Measurements from ENCODE around the gene JAML.

JAML gene

DNA sequence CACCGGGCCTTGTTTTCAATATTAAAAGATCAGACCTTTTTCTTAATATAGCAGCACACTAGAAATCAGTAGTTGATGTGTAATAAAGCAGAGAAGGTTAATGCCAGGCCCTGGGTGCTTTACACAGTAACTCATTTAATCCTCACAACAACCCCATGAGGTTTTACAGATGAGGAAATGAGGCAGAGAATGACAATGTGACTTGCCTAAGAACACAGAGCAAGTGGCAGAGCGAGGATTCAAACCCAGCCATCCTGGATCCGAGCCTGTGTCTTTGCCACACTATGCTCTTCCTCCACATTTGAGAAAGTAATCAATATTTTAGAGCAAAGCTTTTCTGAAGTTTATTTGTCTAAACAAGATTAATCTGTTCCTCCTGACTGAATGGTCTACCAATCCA is 7.2 kb downstream of the JAML start:
- no peak overlapping the region for H3K4me3 ChIP-seq
- H3K27ac ChIP-seq, result no peak overlapping the region
- no peak for DNase-seq (ENCODE audit: low spot score)
- TF ChIP-seq CTCF (IDR thresholded peaks at IDR 0.05), result no peak

- Histone ChIP-seq H3K27ac (no peak overlapping the region), H3K4me3 (no peak overlapping the region)
- DNase-seq (ENCODE audit: low spot score), result no peak
- TF ChIP-seq CTCF (IDR thresholded peaks at IDR 0.05), result no peak
Measured at GRCh38 chr11:118216621-118217481, 8.0 kb downstream of the JAML start.

GRCh38 chr11:118215765-118216164 is 9.0 kb downstream of the JAML start:
- Histone ChIP-seq H3K4me3 (no peak overlapping the region), H3K27ac (no peak overlapping the region)
- DNase-seq (ENCODE audit: low spot score), result no peak
- no peak for TF ChIP-seq CTCF (IDR thresholded peaks at IDR 0.05)

DNA sequence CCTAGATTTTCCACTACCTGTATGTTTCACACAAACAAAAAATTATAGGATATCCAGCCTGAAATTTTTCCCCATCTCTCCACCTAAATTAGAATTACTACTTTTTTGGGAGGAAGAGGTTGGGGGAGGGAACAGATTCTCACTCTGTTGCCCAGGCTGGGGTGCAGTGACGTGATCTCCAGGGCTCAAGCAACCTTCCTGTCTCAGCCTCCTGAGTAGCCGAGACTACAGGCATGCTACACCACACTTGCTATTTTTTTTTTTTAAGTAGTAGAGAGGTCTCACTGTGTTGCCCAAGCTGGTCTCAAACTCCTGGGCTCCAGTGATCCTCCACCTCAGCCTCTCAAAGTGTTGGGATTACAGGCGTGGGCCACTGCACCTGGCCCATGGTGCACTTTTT is 9.5 kb downstream of the JAML start:
- TF ChIP-seq CTCF (IDR thresholded peaks at IDR 0.05), result no peak
- Histone ChIP-seq H3K27ac (no peak overlapping the region), H3K4me3 (no peak overlapping the region)
- DNase-seq (ENCODE audit: low spot score), result no peak

DNA sequence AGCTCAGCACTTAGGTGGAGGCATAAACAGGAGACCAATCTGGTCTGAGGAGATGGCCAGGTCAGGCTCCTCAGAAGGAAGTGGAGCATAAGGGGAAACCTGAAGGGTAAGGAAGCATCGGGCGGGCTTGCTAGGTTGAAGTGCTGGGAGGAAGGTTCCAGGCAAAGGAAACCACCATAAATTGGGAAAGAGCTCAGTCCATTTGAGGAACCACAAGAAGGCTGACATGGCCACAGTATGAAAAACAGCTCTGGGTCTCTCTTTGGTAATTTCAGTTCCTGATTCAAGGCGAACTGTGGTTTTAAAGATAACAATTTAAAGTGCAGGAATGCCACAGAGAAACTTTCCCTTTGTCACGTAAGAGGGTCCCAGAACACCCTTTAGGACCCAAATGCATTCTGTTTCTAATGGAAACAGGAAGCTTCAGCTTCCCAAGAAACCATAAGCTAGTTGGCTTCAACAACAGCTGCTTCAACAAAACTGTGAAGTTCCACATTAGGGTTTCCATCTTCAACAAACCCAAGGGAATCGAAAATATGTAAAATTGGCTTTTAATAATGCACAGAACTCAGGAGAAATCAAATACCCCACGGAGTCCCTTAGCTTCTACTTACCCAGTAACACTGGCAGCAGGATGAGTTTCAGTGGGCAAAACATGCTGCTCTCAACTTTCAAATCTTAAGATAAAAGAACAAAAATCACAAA is 10.4 kb downstream of the JAML start:
- H3K27ac ChIP-seq, result no peak overlapping the region
- no peak overlapping the region for H3K4me3 ChIP-seq
- DNase-seq (ENCODE audit: low spot score), result no peak
- TF ChIP-seq CTCF (IDR thresholded peaks at IDR 0.05), result no peak

DNA sequence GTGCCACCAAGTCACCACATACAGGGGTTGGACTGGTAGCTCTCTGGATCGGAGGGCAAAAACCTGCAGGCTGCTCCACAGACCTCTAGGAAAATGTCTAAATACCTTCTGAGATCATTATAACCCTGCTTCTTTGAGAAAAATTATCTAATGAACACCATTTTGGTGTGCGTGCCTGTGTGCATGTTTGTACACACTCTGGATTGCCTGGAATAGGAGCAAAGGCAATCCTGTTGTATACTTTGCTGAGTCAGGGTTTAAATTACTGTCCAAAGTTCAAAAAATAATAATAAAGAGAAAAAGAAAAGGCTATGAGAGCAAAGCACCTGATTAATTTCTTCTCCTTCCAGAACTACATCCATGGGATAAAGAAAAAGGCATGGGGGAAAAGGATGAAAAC is 11.0 kb downstream of the JAML start:
- H3K27ac ChIP-seq, result no peak overlapping the region
- TF ChIP-seq CTCF (IDR thresholded peaks at IDR 0.05), result no peak
- DNase-seq (ENCODE audit: low spot score), result no peak
- no peak overlapping the region for H3K4me3 ChIP-seq

DNA sequence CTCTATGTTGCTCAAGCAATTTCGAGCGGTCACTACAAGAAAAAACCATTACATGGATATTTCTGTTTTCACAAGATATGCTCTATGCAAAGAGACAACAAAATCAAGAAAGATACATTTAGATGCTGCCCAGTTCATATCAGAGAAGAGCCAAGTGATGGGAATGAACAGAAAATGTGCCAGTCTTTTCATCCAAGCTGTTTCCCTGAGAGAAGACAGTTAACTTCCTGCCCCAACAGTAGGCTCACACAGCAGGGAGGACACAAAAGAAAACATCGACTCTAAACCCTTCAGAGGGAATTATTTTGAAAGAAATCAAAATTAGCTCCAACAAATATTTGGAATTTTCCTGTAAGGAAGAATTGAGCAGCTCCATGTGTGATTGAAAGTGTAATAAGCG is 11.6 kb downstream of the JAML start:
- TF ChIP-seq CTCF (IDR thresholded peaks at IDR 0.05), result no peak
- Histone ChIP-seq H3K27ac (peak overlapping the region in 1 of 2 donors; percentile 22), H3K4me3 (no peak overlapping the region)
- DNase-seq (ENCODE audit: low spot score), result no peak

Data from coronary artery (tissue), 2 donors.